BE2C (cell line): ENCODE data around the gene FAM171A1.
"Not testable (repeated sequence)": the region's sequence is repeated elsewhere in the genome, so short reads cannot be mapped to it uniquely, and the experiment has no call there.

Experiments
- DNase-seq: peaks from one replicate; pipeline ENCODE4 v3.0.0-alpha.2; 2020
- H3K27me3 ChIP-seq: fragments of 250-450 bp; sonication (Bioruptor Pico); 2 replicates; pipeline ENCODE4 v1.5.1; 2020; ENCODE audit warnings: mild to moderate bottlenecking
- H3K36me3 ChIP-seq: fragments of 250-450 bp; sonication (Bioruptor Pico); 2 replicates; pipeline ENCODE4 v1.5.1; 2020; ENCODE audit warnings: mild to moderate bottlenecking
- H3K4me1 ChIP-seq: fragments of 250-450 bp; sonication (Bioruptor Pico); 2 replicates; pipeline ENCODE4 v1.5.1; 2020
- H3K4me3 ChIP-seq: 2 replicates; pipeline ENCODE4 v1.5.1; 2011; ENCODE audit warnings: low read depth, low read length
- H3K9me3 ChIP-seq: fragments of 250-450 bp; sonication (Bioruptor Pico); 2 replicates; pipeline ENCODE4 v1.5.1; 2020
- CTCF ChIP-seq: IDR thresholded peaks from 2 replicates; pipeline ENCODE4 v1.5.1; 2012; ENCODE audit warnings: mild to moderate bottlenecking, low read depth, low read length

The FAM171A1 gene

GRCh38 chr10:15336211-15336610 lies 34.9 kb downstream of the FAM171A1 start:
- H3K9me3 ChIP-seq = no peaks in the 10 kb centered on the region
- H3K4me3 ChIP-seq = no peak overlapping the region
- no peak for TF ChIP-seq CTCF
- H3K27me3 ChIP-seq = no peaks in the 10 kb centered on the region
- H3K4me1 ChIP-seq = no peaks in the 10 kb centered on the region
- DNase-seq = no peak
- H3K36me3 ChIP-seq = no peaks in the 10 kb centered on the region

GRCh38 chr10:15335508-15335907 lies 35.6 kb downstream of the FAM171A1 start:
- no peak for TF ChIP-seq CTCF
- no peak for DNase-seq
- no peaks in the 10 kb centered on the region for H3K36me3 ChIP-seq
- H3K9me3 ChIP-seq = no peaks in the 10 kb centered on the region
- H3K4me3 ChIP-seq = no peak overlapping the region
- no peaks in the 10 kb centered on the region for H3K4me1 ChIP-seq
- no peaks in the 10 kb centered on the region for H3K27me3 ChIP-seq

- H3K27me3 ChIP-seq = no peaks in the 10 kb centered on the region
- no peak for TF ChIP-seq CTCF
- DNase-seq = no peak
These were observed 36.3 kb downstream of the FAM171A1 start for GRCh38 chr10:15334650-15335323.

GRCh38 chr10:15333909-15334649 lies 37.0 kb downstream of the FAM171A1 start:
- no peaks in the 10 kb centered on the region for H3K9me3 ChIP-seq
- DNase-seq = no peak
- no peaks in the 10 kb centered on the region for H3K4me1 ChIP-seq
- no peak overlapping the region for H3K4me3 ChIP-seq
- no peaks in the 10 kb centered on the region for H3K36me3 ChIP-seq
- TF ChIP-seq CTCF = no peak
- H3K27me3 ChIP-seq = no peaks in the 10 kb centered on the region

More at GRCh38 chr10:15334650-15335323, 36.3 kb downstream of the FAM171A1 start:
- no peak overlapping the region for H3K4me3 ChIP-seq
- no peaks in the 10 kb centered on the region for H3K36me3 ChIP-seq
- H3K4me1 ChIP-seq = no peaks in the 10 kb centered on the region
- H3K9me3 ChIP-seq = no peaks in the 10 kb centered on the region

GRCh38 chr10:15333181-15333580 lies 37.9 kb downstream of the FAM171A1 start:
- not testable (repeated sequence) for H3K27me3 ChIP-seq, H3K9me3 ChIP-seq, DNase-seq, H3K4me3 ChIP-seq, H3K4me1 ChIP-seq, H3K36me3 ChIP-seq

GRCh38 chr10:15331461-15331860 lies 39.6 kb downstream of the FAM171A1 start:
- no peak for TF ChIP-seq CTCF
- Histone ChIP-seq H3K4me3 (no peak overlapping the region), H3K36me3 (no peaks in the 10 kb centered on the region), H3K27me3 (no peaks in the 10 kb centered on the region), H3K4me1 (no peaks in the 10 kb centered on the region), H3K9me3 (no peaks in the 10 kb centered on the region)
- DNase-seq = no peak
